Fibroblast of villous mesenchyme (primary cell): Measurements from ENCODE around the gene ATP11A. TPM values are rescaled to one million over a fixed set of nuclear protein-coding genes. Genes with fewer than 3 reads are reported as not detected.

ENCODE experiments used
- DNase-seq: peaks from one replicate; pipeline ENCODE4 v3.0.0-alpha.2; 2010; ENCODE audit warnings: low read depth
- H3K4me3 ChIP-seq: 2 replicates; pipeline ENCODE4 v1.5.1; 2011; ENCODE audit warnings: low read depth, mild to moderate bottlenecking, low read length
- CTCF ChIP-seq: IDR thresholded peaks from 2 replicates; pipeline ENCODE4 v1.5.1; 2012; ENCODE audit warnings: low read depth, mild to moderate bottlenecking, low read length; ENCODE audit not compliant: insufficient read depth
- total RNA-seq: library from RNA; depleted of rRNA; stranded (reverse); fragments of >200 nt; gene quantifications from 2 replicates; pipeline ENCODE4 v1.2.3, GENCODE V29; 2012

ATP11A gene
- total RNA-seq, 1 donor = 6.9 TPM

- DNase-seq = peak; percentile 51
- H3K4me3 ChIP-seq = peak overlapping the region; percentile 52
- TF ChIP-seq CTCF = no peak
These were observed 204.0 kb downstream of the ATP11A start for GRCh38 chr13:112893570-112894422.

GRCh38 chr13:112894423-112894672 is 204.5 kb downstream of the ATP11A start:
- TF ChIP-seq CTCF = no peak
- no peak for DNase-seq
- peak overlapping the region; percentile 33 for H3K4me3 ChIP-seq

GRCh38 chr13:112894673-112895481 is 205.0 kb downstream of the ATP11A start:
- TF ChIP-seq CTCF = no peak
- DNase-seq = no peak
- peak overlapping the region; percentile 33 for H3K4me3 ChIP-seq

DNA sequence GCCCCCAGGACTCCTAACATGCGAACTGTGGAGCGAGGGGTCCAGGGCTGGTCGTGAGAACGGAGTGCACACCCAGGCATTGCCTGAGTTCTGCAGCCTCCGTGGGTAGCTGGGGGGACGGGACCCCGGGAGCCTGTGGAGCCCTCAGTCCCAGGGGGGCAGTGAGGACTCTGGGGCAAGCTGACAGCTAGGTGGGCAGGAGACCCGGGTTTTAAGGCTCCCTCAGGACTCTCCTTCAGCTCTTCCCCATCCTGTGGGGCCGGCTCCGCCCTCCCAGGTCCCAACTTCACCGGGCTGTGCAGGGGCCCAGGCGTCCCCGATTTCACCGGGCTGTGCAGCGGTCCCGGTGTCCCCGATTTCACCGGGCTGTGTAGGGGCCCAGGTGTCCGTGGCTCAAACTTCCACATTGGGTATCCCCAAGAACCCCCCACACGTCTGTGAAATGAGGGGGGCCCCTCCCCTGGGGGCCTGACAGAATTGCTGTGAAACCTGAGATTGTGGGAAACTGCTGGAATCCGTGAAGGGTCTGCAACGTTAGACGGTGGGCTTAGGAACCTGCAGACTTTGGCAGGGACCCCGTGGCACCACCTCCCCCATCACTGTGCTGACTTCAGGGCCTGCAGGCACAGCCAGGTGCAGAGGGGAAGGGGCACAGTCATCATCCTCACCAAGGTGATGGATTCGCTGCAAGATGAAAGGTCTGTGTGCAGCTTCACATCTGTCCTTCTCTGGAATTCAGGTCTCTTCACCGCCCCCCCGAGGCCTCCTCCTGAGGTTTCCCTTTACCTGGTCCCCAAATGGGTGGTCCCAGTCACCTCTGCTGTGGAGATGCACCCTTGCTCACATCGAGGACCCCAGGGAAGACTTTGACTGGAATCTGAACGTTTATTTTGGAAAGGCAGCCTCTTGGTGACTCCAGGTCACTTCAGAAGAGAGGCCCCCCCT is 206.0 kb downstream of the ATP11A start:
- DNase-seq = no peak
- no peak for TF ChIP-seq CTCF
- H3K4me3 ChIP-seq = no peak overlapping the region

DNA sequence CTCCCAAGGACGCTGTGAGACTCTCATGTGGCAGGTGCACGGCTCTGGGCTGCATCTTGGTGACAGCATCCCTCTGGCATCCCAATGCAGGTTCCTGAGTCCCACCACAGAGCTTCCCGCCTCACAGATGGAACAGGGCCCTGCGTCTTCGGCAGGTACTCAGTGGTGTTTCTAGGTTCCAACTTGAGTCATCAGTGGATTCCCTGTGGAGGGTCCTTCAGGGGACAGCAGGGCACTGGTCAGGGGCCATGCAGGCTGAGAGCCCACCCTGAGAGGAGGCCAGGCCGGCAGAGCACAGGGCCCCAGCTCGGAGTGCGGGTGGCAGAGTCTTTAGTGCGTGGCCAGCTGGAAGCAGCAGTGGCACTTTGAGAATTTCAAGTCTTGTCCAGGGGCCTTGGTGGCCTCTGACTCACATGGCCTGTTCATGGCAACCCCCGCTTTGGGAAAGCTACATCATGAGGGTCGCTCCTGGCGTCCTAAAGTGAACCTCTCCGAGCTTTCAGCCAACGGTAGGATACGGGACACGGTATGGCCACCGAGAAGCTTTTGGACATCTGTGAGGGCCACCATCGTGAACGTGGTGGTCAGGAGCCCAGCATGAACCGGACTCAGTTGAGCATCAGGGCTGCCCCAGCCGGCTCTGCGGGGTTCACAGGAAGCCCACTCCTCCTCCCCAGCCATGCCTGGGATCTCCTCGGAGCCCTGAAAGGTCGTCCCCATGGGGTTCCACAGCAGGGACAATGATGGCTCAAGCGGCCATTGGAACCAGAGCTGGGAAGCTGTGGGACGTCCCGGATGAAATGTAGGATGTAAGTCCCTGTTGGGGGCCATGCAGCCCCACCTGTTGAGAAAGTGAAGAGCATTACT is 207.1 kb downstream of the ATP11A start:
- H3K4me3 ChIP-seq = no peak overlapping the region
- DNase-seq = no peak
- TF ChIP-seq CTCF = no peak

- no peak for DNase-seq
- no peak for TF ChIP-seq CTCF
These were observed 207.7 kb downstream of the ATP11A start for GRCh38 chr13:112897603-112897955.

More at GRCh38 chr13:112897603-112897955, 207.7 kb downstream of the ATP11A start:
- H3K4me3 ChIP-seq = no peak overlapping the region
